ENCODE results near the gene CAB39L. TPM values are rescaled to one million over a fixed set of nuclear protein-coding genes. Genes with fewer than 3 reads are reported as not detected.

The CAB39L gene
- total and polyA plus RNA-seq, 9 of the 15 experiments (the other 6 are each of a cell fraction or from before 2014, with no cell fraction given) = 1.1 to 4.2 (median 2.6) TPM

DNA sequence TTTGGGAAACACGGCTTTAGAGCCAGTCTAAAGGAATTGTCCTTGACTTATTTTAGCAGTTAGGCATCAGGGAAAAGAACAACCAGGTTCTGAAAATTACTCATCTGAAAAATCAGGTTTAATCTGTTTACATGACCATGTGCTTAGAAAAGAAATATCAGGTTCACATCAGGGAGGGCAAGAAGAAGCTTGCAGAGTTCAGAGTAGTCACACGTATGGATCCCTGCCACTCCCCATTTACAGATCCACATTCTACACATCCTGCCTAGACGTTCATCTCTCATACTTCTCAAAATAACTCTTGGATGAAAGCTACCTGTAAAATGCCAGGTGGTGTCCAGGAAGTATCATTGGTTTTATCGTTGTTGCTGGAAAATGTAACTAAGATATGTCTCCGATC, 37.9 kb upstream of the CAB39L start:
- Histone ChIP-seq H3K9me3 (replicated peaks; ENCODE audit: control insufficient read depth, insufficient read depth, low read depth, low read length) (no peaks in the 10 kb centered on the region; the same call in 1 of the 2 replicates), H3K4me1 (replicated peaks in 1 of 2; ENCODE audit: control insufficient read depth in 2 of 2, insufficient read depth in 2 of 2, low read length in 2 of 2) (no peaks in the 10 kb centered on the region), H3K9ac (ENCODE audit: insufficient read depth in 1 of 2, low read depth in 2 of 2, low read length in 2 of 2) (no peak overlapping the region), H2AFZ (ENCODE audit: low read depth, low read length) (no peak overlapping the region), H3K27ac (ENCODE audit: extremely low read depth, low read depth, low read length) (no peak overlapping the region), H3K4me3 (no peak overlapping the region), H3K27me3 (ENCODE audit: control insufficient read depth in 2 of 2, insufficient read depth in 2 of 2, low read length in 2 of 2) (no peaks in the 10 kb centered on the region), H3K36me3 (ENCODE audit: control insufficient read depth, insufficient read depth, low read length) (peaks cover 42% of the 10 kb centered on the region; the same call in 2 of the 3 replicates), H3K79me2 (ENCODE audit: control insufficient read depth, insufficient read depth, low read length) (no peaks in the 10 kb centered on the region), H3K9me1 (ENCODE audit: control insufficient read depth, insufficient read depth, low read length) (no peaks in the 10 kb centered on the region), H4K20me1 (replicated peaks; ENCODE audit: control insufficient read depth, insufficient read depth, low read length) (no peaks in the 10 kb centered on the region), H3K4me2 (ENCODE audit: insufficient read depth, low read length) (no peak overlapping the region)
- 65% methylated on average over 5 of the region's 5 CpGs for WGBS (ENCODE audit: insufficient coverage, low coverage, missing lambda C conversion rate)
- no peak for ATAC-seq
- no peak for DNase-seq (ENCODE audit: extremely low read depth in 1 of 4, low spot score in 3 of 4)
- POLR2A ChIA-PET = no interaction called here
- CTCF ChIA-PET (ENCODE audit: low intra/inter-chr PET ratio) = no interaction called here
- intact Hi-C loops (cut with micrococcal nuclease) (no loop called here), in situ Hi-C loops (cut with MboI) (no loop called here)
- FAIRE-seq = no peak
- no TSS peak for BruUV-seq (replicated peaks)
- TF ChIP-seq PHTF2 (CRISPR knock-in tag; IDR thresholded peaks at IDR 0.05) (no peak), FUS (optimal IDR thresholded peaks at IDR 0.05; ENCODE audit: low read depth, low read length) (no peak), SMARCB1 (IDR thresholded peaks at IDR 0.05; ENCODE audit: insufficient read length, low read depth) (no peak), MCM2 (IDR thresholded peaks at IDR 0.05; ENCODE audit: low read depth) (no peak), ZNF384 (IDR thresholded peaks at IDR 0.05; ENCODE audit: low read depth, low read length) (no peak), NR2F6 (CRISPR knock-in tag; IDR thresholded peaks at IDR 0.05) (no peak), PCBP1 (IDR thresholded peaks at IDR 0.05; ENCODE audit: low read depth, low read length, poor library complexity, severe bottlenecking) (no peak)
- TF ChIP-seq, protein P1, sequence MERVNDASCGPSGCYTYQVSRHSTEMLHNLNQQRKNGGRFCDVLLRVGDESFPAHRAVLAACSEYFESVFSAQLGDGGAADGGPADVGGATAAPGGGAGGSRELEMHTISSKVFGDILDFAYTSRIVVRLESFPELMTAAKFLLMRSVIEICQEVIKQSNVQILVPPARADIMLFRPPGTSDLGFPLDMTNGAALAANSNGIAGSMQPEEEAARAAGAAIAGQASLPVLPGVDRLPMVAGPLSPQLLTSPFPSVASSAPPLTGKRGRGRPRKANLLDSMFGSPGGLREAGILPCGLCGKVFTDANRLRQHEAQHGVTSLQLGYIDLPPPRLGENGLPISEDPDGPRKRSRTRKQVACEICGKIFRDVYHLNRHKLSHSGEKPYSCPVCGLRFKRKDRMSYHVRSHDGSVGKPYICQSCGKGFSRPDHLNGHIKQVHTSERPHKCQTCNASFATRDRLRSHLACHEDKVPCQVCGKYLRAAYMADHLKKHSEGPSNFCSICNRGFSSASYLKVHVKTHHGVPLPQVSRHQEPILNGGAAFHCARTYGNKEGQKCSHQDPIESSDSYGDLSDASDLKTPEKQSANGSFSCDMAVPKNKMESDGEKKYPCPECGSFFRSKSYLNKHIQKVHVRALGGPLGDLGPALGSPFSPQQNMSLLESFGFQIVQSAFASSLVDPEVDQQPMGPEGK (CRISPR knock-in tag; IDR thresholded peaks at IDR 0.05; ENCODE audit: borderline replicate concordance) = no peak
- TF ChIP-seq, protein P2, sequence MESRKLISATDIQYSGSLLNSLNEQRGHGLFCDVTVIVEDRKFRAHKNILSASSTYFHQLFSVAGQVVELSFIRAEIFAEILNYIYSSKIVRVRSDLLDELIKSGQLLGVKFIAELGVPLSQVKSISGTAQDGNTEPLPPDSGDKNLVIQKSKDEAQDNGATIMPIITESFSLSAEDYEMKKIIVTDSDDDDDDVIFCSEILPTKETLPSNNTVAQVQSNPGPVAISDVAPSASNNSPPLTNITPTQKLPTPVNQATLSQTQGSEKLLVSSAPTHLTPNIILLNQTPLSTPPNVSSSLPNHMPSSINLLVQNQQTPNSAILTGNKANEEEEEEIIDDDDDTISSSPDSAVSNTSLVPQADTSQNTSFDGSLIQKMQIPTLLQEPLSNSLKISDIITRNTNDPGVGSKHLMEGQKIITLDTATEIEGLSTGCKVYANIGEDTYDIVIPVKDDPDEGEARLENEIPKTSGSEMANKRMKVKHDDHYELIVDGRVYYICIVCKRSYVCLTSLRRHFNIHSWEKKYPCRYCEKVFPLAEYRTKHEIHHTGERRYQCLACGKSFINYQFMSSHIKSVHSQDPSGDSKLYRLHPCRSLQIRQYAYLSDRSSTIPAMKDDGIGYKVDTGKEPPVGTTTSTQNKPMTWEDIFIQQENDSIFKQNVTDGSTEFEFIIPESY (CRISPR knock-in tag; IDR thresholded peaks at IDR 0.05) = no peak
- TF ChIP-seq, protein P3, sequence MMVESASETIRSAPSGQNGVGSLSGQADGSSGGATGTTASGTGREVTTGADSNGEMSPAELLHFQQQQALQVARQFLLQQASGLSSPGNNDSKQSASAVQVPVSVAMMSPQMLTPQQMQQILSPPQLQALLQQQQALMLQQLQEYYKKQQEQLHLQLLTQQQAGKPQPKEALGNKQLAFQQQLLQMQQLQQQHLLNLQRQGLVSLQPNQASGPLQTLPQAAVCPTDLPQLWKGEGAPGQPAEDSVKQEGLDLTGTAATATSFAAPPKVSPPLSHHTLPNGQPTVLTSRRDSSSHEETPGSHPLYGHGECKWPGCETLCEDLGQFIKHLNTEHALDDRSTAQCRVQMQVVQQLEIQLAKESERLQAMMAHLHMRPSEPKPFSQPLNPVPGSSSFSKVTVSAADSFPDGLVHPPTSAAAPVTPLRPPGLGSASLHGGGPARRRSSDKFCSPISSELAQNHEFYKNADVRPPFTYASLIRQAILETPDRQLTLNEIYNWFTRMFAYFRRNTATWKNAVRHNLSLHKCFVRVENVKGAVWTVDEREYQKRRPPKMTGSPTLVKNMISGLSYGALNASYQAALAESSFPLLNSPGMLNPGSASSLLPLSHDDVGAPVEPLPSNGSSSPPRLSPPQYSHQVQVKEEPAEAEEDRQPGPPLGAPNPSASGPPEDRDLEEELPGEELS (CRISPR knock-in tag; IDR thresholded peaks at IDR 0.05; ENCODE audit: borderline replicate concordance) = no peak
- TF ChIP-seq, protein P4, sequence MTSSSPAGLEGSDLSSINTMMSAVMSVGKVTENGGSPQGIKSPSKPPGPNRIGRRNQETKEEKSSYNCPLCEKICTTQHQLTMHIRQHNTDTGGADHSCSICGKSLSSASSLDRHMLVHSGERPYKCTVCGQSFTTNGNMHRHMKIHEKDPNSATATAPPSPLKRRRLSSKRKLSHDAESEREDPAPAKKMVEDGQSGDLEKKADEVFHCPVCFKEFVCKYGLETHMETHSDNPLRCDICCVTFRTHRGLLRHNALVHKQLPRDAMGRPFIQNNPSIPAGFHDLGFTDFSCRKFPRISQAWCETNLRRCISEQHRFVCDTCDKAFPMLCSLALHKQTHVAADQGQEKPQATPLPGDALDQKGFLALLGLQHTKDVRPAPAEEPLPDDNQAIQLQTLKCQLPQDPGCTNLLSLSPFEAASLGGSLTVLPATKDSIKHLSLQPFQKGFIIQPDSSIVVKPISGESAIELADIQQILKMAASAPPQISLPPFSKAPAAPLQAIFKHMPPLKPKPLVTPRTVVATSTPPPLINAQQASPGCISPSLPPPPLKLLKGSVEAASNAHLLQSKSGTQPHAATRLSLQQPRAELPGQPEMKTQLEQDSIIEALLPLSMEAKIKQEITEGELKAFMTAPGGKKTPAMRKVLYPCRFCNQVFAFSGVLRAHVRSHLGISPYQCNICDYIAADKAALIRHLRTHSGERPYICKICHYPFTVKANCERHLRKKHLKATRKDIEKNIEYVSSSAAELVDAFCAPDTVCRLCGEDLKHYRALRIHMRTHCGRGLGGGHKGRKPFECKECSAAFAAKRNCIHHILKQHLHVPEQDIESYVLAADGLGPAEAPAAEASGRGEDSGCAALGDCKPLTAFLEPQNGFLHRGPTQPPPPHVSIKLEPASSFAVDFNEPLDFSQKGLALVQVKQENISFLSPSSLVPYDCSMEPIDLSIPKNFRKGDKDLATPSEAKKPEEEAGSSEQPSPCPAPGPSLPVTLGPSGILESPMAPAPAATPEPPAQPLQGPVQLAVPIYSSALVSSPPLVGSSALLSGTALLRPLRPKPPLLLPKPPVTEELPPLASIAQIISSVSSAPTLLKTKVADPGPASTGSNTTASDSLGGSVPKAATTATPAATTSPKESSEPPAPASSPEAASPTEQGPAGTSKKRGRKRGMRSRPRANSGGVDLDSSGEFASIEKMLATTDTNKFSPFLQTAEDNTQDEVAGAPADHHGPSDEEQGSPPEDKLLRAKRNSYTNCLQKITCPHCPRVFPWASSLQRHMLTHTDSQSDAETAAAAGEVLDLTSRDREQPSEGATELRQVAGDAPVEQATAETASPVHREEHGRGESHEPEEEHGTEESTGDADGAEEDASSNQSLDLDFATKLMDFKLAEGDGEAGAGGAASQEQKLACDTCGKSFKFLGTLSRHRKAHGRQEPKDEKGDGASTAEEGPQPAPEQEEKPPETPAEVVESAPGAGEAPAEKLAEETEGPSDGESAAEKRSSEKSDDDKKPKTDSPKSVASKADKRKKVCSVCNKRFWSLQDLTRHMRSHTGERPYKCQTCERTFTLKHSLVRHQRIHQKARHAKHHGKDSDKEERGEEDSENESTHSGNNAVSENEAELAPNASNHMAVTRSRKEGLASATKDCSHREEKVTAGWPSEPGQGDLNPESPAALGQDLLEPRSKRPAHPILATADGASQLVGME (CRISPR knock-in tag; IDR thresholded peaks at IDR 0.05) = no peak

All from K562 (cell line).